Mesendoderm (in vitro differentiated cells): ENCODE measurements around the gene TMEM204.

Experiments used
- DNase-seq: peaks from one replicate; pipeline ENCODE4 v3.0.0; 2013
- H2AK5ac ChIP-seq: 2 replicates; pipeline ENCODE4 v1.6.1; 2013; ENCODE audit warnings: low read length, inconsistent platforms
- H2BK120ac ChIP-seq: 2 replicates; pipeline ENCODE4 v1.6.1; 2013; ENCODE audit warnings: low read depth, mild to moderate bottlenecking, low read length, moderate library complexity, mixed read lengths
- H2BK15ac ChIP-seq: replicated peaks from 2 replicates; pipeline ENCODE4 v1.6.1; 2013; ENCODE audit warnings: low read depth, mild to moderate bottlenecking, moderate library complexity
- H2BK5ac ChIP-seq: 2 replicates; pipeline ENCODE4 v1.6.1; 2013; ENCODE audit warnings: low read length, inconsistent platforms
- H3K18ac ChIP-seq: 2 replicates; pipeline ENCODE4 v1.6.1; 2013; ENCODE audit warnings: mild to moderate bottlenecking, low read length, mixed read lengths
- H3K23ac ChIP-seq: one replicate; pipeline ENCODE4 v1.6.1; 2013; ENCODE audit warnings: low read length
- H3K27ac ChIP-seq: 2 replicates; pipeline ENCODE4 v1.5.1; 2013; ENCODE audit warnings: low read depth, mild to moderate bottlenecking, inconsistent platforms, low read length, moderate library complexity
- H3K27me3 ChIP-seq: 2 replicates; pipeline ENCODE4 v1.6.1; 2013; ENCODE audit warnings: low read length, control low read depth, mild to moderate bottlenecking, inconsistent platforms; ENCODE audit not compliant: insufficient read depth, poor library complexity
- H3K36me3 ChIP-seq: 2 replicates; pipeline ENCODE4 v1.6.1; 2013; ENCODE audit warnings: low read length, inconsistent platforms; ENCODE audit not compliant: control insufficient read depth, insufficient read depth
- H3K4ac ChIP-seq: one replicate; pipeline ENCODE4 v1.6.1; 2013; ENCODE audit warnings: low read depth, mild to moderate bottlenecking, low read length, moderate library complexity
- H3K4me1 ChIP-seq: 2 replicates; pipeline ENCODE4 v1.6.1; 2013; ENCODE audit warnings: low read depth, low read length, inconsistent platforms; ENCODE audit not compliant: control insufficient read depth
- H3K4me2 ChIP-seq: 2 replicates; pipeline ENCODE4 v1.6.1; 2013; ENCODE audit warnings: low read length
- H3K4me3 ChIP-seq: 2 replicates; pipeline ENCODE4 v1.5.1; 2013; ENCODE audit warnings: mild to moderate bottlenecking, low read length
- H3K56ac ChIP-seq: one replicate; pipeline ENCODE4 v1.6.1; 2013; ENCODE audit warnings: low read length
- H3K79me1 ChIP-seq: 2 replicates; pipeline ENCODE4 v1.6.1; 2013; ENCODE audit warnings: low read length, inconsistent platforms
- H3K79me2 ChIP-seq: 2 replicates; pipeline ENCODE4 v1.6.1; 2013; ENCODE audit warnings: mild to moderate bottlenecking, low read length; ENCODE audit not compliant: control insufficient read depth, insufficient read depth
- H3K9ac ChIP-seq: 2 replicates; pipeline ENCODE4 v1.6.1; 2013; ENCODE audit warnings: low read length, inconsistent platforms
- H4K5ac ChIP-seq: one replicate; pipeline ENCODE4 v1.6.1; 2013; ENCODE audit warnings: low read length
- H4K8ac ChIP-seq: one replicate; pipeline ENCODE4 v1.6.1; 2013; ENCODE audit warnings: low read depth, mild to moderate bottlenecking, control low read depth, low read length, moderate library complexity
- WGBS: extraction: QIAGEN DNeasy Blood & Tissue Kit; methylation state at CpG from one replicate; pipeline ENCODE4 v1.1.7; 2013; ENCODE audit warnings: low lambda C conversion rate, missing lambda C conversion rate; ENCODE audit not compliant: insufficient coverage; ENCODE audit errors: extremely low coverage; 5-methylcytosine and 5-hydroxymethylcytosine counted together

Gene TMEM204

GRCh38 chr16:1554826-1555445 is 21.5 kb downstream of the TMEM204 start:
- no peak overlapping the region for H3K23ac ChIP-seq
- no peak overlapping the region for H2BK5ac ChIP-seq
- no peaks in the 10 kb centered on the region for H3K27me3 ChIP-seq
- H3K27ac ChIP-seq: no peak overlapping the region
- H4K8ac ChIP-seq: no peak overlapping the region
- no peak overlapping the region for H2AK5ac ChIP-seq
- H3K9ac ChIP-seq: no peak overlapping the region
- H3K79me2 ChIP-seq: no peaks in the 10 kb centered on the region
- peaks cover 3% of the 10 kb centered on the region for H3K36me3 ChIP-seq
- DNase-seq: no peak
- no peak overlapping the region for H3K4ac ChIP-seq
- no peak overlapping the region for H2BK15ac ChIP-seq
- WGBS: no CpG with 5 or more reads among the region's 34 CpGs
- H3K79me1 ChIP-seq: no peaks in the 10 kb centered on the region
- H3K4me3 ChIP-seq: no peak overlapping the region
- H2BK120ac ChIP-seq: no peak overlapping the region
- no peak overlapping the region for H3K4me2 ChIP-seq
- H3K56ac ChIP-seq: no peak overlapping the region
- H4K5ac ChIP-seq: no peak overlapping the region
- H3K4me1 ChIP-seq: no peaks in the 10 kb centered on the region
- H3K18ac ChIP-seq: no peak overlapping the region

- no peak overlapping the region for H2BK5ac ChIP-seq
- H2BK15ac ChIP-seq: no peak overlapping the region
- H2BK120ac ChIP-seq: no peak overlapping the region
- no peaks in the 10 kb centered on the region for H3K79me1 ChIP-seq
- H3K4me3 ChIP-seq: no peak overlapping the region
- H3K9ac ChIP-seq: no peak overlapping the region
- no peak overlapping the region for H3K4me2 ChIP-seq
- no peak overlapping the region for H2AK5ac ChIP-seq
- H3K27ac ChIP-seq: no peak overlapping the region
- no CpG with 5 or more reads among the region's 13 CpGs for WGBS
- no peaks in the 10 kb centered on the region for H3K27me3 ChIP-seq
- no peak overlapping the region for H3K56ac ChIP-seq
- no peak for DNase-seq
- H3K4ac ChIP-seq: no peak overlapping the region
- no peak overlapping the region for H4K5ac ChIP-seq
- no peak overlapping the region for H4K8ac ChIP-seq
- no peaks in the 10 kb centered on the region for H3K79me2 ChIP-seq
- H3K18ac ChIP-seq: no peak overlapping the region
- peaks cover 3% of the 10 kb centered on the region for H3K36me3 ChIP-seq
- no peak overlapping the region for H3K23ac ChIP-seq
- no peaks in the 10 kb centered on the region for H3K4me1 ChIP-seq
These were observed 22.8 kb downstream of the TMEM204 start for GRCh38 chr16:1556254-1556653.

GRCh38 chr16:1557074-1557473 is 23.6 kb downstream of the TMEM204 start:
- Histone ChIP-seq H2BK15ac (no peak overlapping the region), H3K56ac (no peak overlapping the region), H3K4ac (no peak overlapping the region), H3K27ac (no peak overlapping the region), H3K4me2 (no peak overlapping the region), H2BK5ac (no peak overlapping the region), H4K5ac (no peak overlapping the region), H3K27me3 (no peaks in the 10 kb centered on the region), H3K4me3 (no peak overlapping the region), H3K23ac (no peak overlapping the region), H2BK120ac (no peak overlapping the region), H3K36me3 (peaks cover 3% of the 10 kb centered on the region), H3K18ac (no peak overlapping the region), H3K4me1 (no peaks in the 10 kb centered on the region), H3K79me2 (no peaks in the 10 kb centered on the region), H4K8ac (no peak overlapping the region), H3K79me1 (no peaks in the 10 kb centered on the region), H3K9ac (no peak overlapping the region), H2AK5ac (no peak overlapping the region)
- DNase-seq: no peak
- no CpG with 5 or more reads among the region's 16 CpGs for WGBS

- Histone ChIP-seq H3K56ac (no peak overlapping the region), H4K5ac (no peak overlapping the region), H3K9ac (no peak overlapping the region), H3K36me3 (peaks cover 3% of the 10 kb centered on the region), H3K18ac (no peak overlapping the region), H3K27ac (no peak overlapping the region), H3K79me1 (no peaks in the 10 kb centered on the region), H3K4me1 (no peaks in the 10 kb centered on the region), H4K8ac (no peak overlapping the region), H2BK15ac (no peak overlapping the region), H3K79me2 (no peaks in the 10 kb centered on the region), H3K4ac (no peak overlapping the region), H2BK5ac (no peak overlapping the region), H2BK120ac (no peak overlapping the region), H3K27me3 (no peaks in the 10 kb centered on the region), H2AK5ac (no peak overlapping the region), H3K4me3 (no peak overlapping the region), H3K4me2 (no peak overlapping the region), H3K23ac (no peak overlapping the region)
- WGBS: no CpG with 5 or more reads among the region's 11 CpGs
- no peak for DNase-seq
These were observed 24.1 kb downstream of the TMEM204 start for GRCh38 chr16:1557576-1557975.

GRCh38 chr16:1559446-1559975 is 26.0 kb downstream of the TMEM204 start:
- Histone ChIP-seq H2BK120ac (no peak overlapping the region), H3K27ac (no peak overlapping the region), H3K4me2 (no peak overlapping the region), H3K36me3 (peaks cover 3% of the 10 kb centered on the region), H3K56ac (no peak overlapping the region), H3K9ac (no peak overlapping the region), H3K79me1 (no peaks in the 10 kb centered on the region), H3K18ac (no peak overlapping the region), H3K4me3 (no peak overlapping the region), H2BK15ac (no peak overlapping the region), H3K4me1 (no peaks in the 10 kb centered on the region), H4K5ac (no peak overlapping the region), H4K8ac (no peak overlapping the region), H2AK5ac (no peak overlapping the region), H3K79me2 (no peaks in the 10 kb centered on the region), H3K23ac (no peak overlapping the region), H3K27me3 (no peaks in the 10 kb centered on the region), H2BK5ac (no peak overlapping the region), H3K4ac (no peak overlapping the region)
- whole genome bisulfite sequencing: no CpG with 5 or more reads among the region's 18 CpGs
- no peak for DNase-seq

GRCh38 chr16:1560153-1560552 is 26.7 kb downstream of the TMEM204 start:
- no peaks in the 10 kb centered on the region for H3K27me3 ChIP-seq
- no peak overlapping the region for H2BK15ac ChIP-seq
- no peak overlapping the region for H4K8ac ChIP-seq
- no peak overlapping the region for H3K56ac ChIP-seq
- no peaks in the 10 kb centered on the region for H3K79me1 ChIP-seq
- no peak overlapping the region for H2BK120ac ChIP-seq
- H3K9ac ChIP-seq: no peak overlapping the region
- H3K4me1 ChIP-seq: no peaks in the 10 kb centered on the region
- H3K79me2 ChIP-seq: no peaks in the 10 kb centered on the region
- no peak overlapping the region for H3K4me2 ChIP-seq
- H4K5ac ChIP-seq: no peak overlapping the region
- no CpG with 5 or more reads among the region's 15 CpGs for WGBS
- no peak overlapping the region for H2BK5ac ChIP-seq
- H3K4ac ChIP-seq: no peak overlapping the region
- H3K23ac ChIP-seq: no peak overlapping the region
- H3K18ac ChIP-seq: no peak overlapping the region
- H3K36me3 ChIP-seq: peaks cover 3% of the 10 kb centered on the region
- H3K27ac ChIP-seq: no peak overlapping the region
- no peak overlapping the region for H2AK5ac ChIP-seq
- H3K4me3 ChIP-seq: no peak overlapping the region
- no peak for DNase-seq
